ENCODE data around the gene HEY2.
A peak's percentile ranks its signal among the peaks of the same experiment; 100 is the strongest.

The HEY2 gene

DNA sequence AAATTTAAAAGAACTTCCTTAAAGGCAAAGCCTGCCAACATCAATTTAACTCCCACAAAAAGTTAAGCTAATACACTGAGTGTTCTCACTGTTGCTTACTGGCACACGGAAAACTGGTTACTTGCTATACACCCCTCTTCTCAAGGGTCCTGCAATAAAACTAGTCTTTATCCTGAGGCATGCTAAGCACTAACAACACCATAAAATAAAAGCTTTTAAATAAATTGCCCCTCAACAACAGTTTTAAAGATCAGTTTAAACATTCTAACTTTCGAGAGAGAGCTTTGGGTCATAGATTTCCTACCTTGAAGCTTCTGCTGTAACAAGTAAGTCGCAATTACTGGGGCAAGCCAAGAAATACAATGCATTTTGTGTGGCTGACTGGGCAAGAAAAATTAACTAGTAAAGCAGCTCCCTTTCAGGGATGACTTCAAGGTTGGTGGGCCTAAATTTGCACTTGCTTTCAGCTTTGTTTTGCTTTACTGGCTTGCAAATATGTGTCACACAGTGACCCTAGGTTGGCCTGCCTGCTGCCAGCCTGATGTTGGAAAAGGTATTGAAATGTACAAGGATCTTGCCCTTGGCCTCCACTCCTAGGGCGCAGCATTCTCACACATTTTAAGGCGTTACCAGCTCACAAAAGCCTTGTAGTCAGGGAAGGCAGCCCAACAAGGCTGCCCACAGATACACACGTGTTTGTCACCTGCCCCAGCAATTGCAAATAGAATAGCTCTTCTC is 4.0 kb upstream of the HEY2 start:
- DNase-seq, result peak; percentile 61

GRCh38 chr6:125746019-125746414 is 3.4 kb upstream of the HEY2 start:
- DNase-seq, result no peak

- peak; percentile 77 for DNase-seq
Measured at GRCh38 chr6:125746731-125747588, 2.5 kb upstream of the HEY2 start.

GRCh38 chr6:125747589-125748405 is 1.6 kb upstream of the HEY2 start:
- peak; percentile 65 for DNase-seq

- DNase-seq, result peak; percentile 82
Measured at GRCh38 chr6:125748406-125749172, 843 bp upstream of the HEY2 start.

DNA sequence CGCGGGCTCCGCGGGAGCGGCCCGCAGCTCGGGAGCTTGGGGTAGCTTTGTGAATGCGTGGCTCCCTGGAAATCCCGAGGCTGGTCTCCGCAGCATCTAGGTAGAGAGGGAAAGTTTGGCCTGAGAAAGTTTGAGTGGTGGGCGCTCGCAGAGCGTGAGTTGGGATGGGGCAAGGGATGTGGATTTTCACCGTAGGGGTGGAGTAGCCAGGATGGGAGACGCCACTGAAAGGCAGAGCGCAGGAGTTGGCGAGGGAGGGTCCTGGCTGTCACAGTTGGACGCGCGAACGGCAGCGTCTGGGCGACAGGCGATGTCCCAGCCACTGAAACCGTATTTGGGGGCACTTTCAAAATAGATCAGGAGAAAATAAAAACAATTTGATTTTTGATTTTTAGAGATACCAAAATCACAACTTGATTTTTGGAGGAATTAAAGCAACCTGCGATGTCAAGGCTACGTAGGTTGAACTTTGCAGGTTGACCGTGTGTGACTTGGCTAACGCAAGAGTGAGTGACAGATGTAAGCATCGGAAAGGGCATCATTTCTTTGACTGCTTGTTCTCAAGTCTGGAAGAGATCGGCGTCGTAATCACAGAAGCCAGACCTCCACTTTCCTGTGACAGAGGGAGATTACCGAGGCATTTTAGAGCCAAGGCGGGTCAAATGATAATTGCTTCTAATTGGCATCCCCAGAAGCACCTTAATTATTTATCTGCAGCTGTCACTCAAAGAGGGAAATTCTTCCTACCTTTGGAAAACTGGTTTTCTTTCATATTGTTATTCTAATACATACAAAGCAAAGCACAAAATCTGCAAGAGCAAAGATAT is 646 bp downstream of the HEY2 start:
- DNase-seq, result peak; percentile 87

- DNase-seq, result no peak
Measured at GRCh38 chr6:125750692-125751333, 1.4 kb downstream of the HEY2 start.

GRCh38 chr6:125751334-125751916 is 2.0 kb downstream of the HEY2 start:
- DNase-seq, result no peak

DNA sequence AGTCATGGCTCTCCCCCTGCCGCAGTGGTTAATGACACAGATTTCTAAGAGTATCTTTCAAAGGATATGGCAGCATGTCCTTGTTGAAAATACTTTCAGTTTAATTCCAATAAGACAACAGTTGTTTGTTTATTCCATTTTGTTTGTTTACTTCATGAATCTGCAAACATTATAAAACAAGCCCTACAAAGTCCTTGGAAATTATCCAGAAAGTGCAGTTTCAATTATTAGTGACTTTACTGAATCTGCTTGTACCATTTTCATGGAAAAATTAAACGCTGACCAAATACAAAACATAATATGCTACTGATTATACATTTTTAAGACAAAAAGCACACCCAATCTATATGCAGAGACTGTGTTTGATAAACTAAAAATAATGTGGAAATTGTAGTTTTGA is 3.3 kb downstream of the HEY2 start:
- no peak for DNase-seq

- no peak for DNase-seq
Measured at GRCh38 chr6:125753218-125753936, 3.9 kb downstream of the HEY2 start.

DNA sequence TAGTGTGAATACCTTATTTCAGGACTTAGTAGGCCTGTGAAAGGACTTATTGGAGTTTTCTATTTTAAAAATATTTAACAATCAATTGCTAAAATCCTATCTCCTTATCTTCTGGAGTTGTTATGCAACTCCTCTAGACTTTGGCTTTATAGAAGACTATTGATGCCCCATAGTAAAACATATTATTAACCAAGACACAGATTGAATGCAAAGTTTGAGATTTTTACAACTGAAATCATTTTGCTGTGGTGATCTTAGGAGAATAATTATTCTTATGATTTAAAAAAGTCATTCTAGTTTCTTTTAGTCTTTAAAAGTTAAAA is 4.5 kb downstream of the HEY2 start:
- DNase-seq, result no peak

GRCh38 chr6:125754566-125754965 is 5.1 kb downstream of the HEY2 start:
- DNase-seq, result no peak

DNA sequence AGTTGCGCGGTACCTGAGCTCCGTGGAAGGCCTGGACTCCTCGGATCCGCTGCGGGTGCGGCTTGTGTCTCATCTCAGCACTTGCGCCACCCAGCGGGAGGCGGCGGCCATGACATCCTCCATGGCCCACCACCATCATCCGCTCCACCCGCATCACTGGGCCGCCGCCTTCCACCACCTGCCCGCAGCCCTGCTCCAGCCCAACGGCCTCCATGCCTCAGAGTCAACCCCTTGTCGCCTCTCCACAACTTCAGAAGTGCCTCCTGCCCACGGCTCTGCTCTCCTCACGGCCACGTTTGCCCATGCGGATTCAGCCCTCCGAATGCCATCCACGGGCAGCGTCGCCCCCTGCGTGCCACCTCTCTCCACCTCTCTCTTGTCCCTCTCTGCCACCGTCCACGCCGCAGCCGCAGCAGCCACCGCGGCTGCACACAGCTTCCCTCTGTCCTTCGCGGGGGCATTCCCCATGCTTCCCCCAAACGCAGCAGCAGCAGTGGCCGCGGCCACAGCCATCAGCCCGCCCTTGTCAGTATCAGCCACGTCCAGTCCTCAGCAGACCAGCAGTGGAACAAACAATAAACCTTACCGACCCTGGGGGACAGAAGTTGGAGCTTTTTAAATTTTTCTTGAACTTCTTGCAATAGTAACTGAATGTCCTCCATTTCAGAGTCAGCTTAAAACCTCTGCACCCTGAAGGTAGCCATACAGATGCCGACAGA is 9.9 kb downstream of the HEY2 start:
- no peak for DNase-seq

DNA sequence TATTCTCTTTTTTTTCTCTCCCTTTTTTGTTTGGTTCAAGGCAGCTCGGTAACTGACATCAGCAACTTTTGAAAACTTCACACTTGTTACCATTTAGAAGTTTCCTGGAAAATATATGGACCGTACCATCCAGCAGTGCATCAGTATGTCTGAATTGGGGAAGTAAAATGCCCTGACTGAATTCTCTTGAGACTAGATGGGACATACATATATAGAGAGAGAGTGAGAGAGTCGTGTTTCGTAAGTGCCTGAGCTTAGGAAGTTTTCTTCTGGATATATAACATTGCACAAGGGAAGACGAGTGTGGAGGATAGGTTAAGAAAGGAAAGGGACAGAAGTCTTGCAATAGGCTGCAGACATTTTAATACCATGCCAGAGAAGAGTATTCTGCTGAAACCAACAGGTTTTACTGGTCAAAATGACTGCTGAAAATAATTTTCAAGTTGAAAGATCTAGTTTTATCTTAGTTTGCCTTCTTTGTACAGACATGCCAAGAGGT is 10.6 kb downstream of the HEY2 start:
- no peak for DNase-seq

- no peak for DNase-seq
Measured at GRCh38 chr6:125764121-125764671, 14.8 kb downstream of the HEY2 start.

GRCh38 chr6:125765944-125766343 is 16.5 kb downstream of the HEY2 start:
- DNase-seq, result no peak

DNA sequence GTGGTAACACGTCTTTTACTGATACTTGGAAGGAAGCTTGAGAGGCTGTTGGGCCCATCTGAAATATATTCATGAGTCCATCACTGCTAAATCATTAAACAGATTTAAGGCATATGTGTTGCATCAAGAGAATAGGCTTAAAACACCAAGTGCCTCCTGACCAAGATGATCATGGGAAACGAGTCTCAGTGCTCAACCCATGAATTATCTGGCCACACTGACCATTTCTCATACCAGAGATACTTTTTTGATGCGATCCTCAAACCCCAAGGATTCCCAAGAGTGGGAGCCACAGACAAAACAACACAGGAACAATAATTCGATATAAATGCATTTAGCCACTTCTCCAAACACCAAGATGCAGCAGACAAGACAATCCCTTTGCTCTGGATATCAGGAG is 17.2 kb downstream of the HEY2 start:
- no peak for DNase-seq

GRCh38 chr6:125769147-125769783 is 19.8 kb downstream of the HEY2 start:
- no peak for DNase-seq
